A549 (cell line): ENCODE data around the gene UBL7. TPM values are rescaled to one million over a fixed set of nuclear protein-coding genes. Genes with fewer than 3 reads are reported as not detected.

ENCODE experiments used
- ATAC-seq, 2 experiments: fragments of 200-7000 bp in 1 of 2; fragments of >200 bp in 1 of 2; cut with Nextera tagmentation in 1 of 2; cut with Tn5 transposase in 1 of 2; 3 replicates each; pipeline versions ENCODE4 v1.8.0 to v1.9.1; 2018 to 2020; ENCODE audit warnings: mild to moderate bottlenecking in 1 of 2, moderate library complexity in 1 of 2
- CTCF ChIA-PET: fragments of 300-600 bp; sonication (Branson Sonifier 250); formaldehyde crosslinking; extraction: SDS; loops from one replicate; lab custom pipeline; 2021; ENCODE audit warnings: antibody characterized with exemption, inconsistent platforms; lab: Yijun Ruan, JAX
- POLR2A ChIA-PET: fragments of 350-600 bp; formaldehyde crosslinking; extraction: SDS; loops from one replicate; lab custom pipeline; 2021; ENCODE audit warnings: antibody characterized with exemption, inconsistent platforms; lab: Yijun Ruan, JAX
- DNase-seq, 2 experiments: peaks; one replicate each; pipeline versions ENCODE4 v3.0.0 to v3.0.0-alpha.2; 2011 to 2016; ENCODE audit warnings: low read depth in 1 of 2, low spot score in 1 of 2
- FAIRE-seq: peaks from 2 replicates; lab custom pipeline; 2011; peaks lifted over from hg19 to GRCh38; lab: Jason Lieb, UNC
- H3K27ac ChIP-seq, 2 experiments: fragments of >200 bp; sonication (Bioruptor Twin); formaldehyde crosslinking; 3 replicates each; pipeline ENCODE4 v1.5.1; 2016 to 2017
- H3K4me1 ChIP-seq: fragments of >200 bp; sonication (Bioruptor Twin); formaldehyde crosslinking; 3 replicates; pipeline ENCODE4 v1.6.1; 2016
- H3K4me2 ChIP-seq: fragments of >200 bp; sonication (Bioruptor Twin); formaldehyde crosslinking; 3 replicates; pipeline ENCODE4 v1.6.1; 2016
- H3K4me3 ChIP-seq: fragments of >200 bp; sonication (Bioruptor Twin); formaldehyde crosslinking; 3 replicates; pipeline ENCODE4 v1.5.1; 2016
- H3K9me3 ChIP-seq: fragments of >200 bp; sonication (Bioruptor Twin); formaldehyde crosslinking; 3 replicates; pipeline ENCODE4 v1.6.1; 2016
- BCL3 ChIP-seq: fragments of >200 bp; sonication (Bioruptor Twin); formaldehyde crosslinking; IDR thresholded peaks from 3 replicates; pipeline ENCODE4 v1.6.1; 2016
- CBX2 ChIP-seq: fragments of 200-600 bp; sonication (generic); IDR thresholded peaks from 2 replicates; pipeline ENCODE4 v1.6.1; 2016; ENCODE audit warnings: low read depth, mild to moderate bottlenecking, borderline replicate concordance
- CEBPB ChIP-seq, 2 experiments: fragments of >200 bp in 1 of 2; sonication (Bioruptor Twin) in 1 of 2; formaldehyde crosslinking in 1 of 2; IDR thresholded peaks; 2 replicates each; pipeline ENCODE4 v1.6.1; 2012 to 2016
- CHD2 ChIP-seq: fragments of 150-350 bp; IDR thresholded peaks from 2 replicates; pipeline ENCODE4 v1.6.1; 2014; ENCODE audit warnings: low read length; ENCODE audit not compliant: partially characterized antibody
- CHD4 ChIP-seq: fragments of 200-600 bp; sonication (generic); IDR thresholded peaks from 2 replicates; pipeline ENCODE4 v1.6.1; 2016; ENCODE audit warnings: antibody characterized with exemption, mild to moderate bottlenecking, borderline replicate concordance
- E2F6 ChIP-seq: IDR thresholded peaks from 2 replicates; pipeline ENCODE4 v1.6.1; 2012; ENCODE audit warnings: low read depth, borderline replicate concordance
- EHMT2 ChIP-seq: fragments of 200-600 bp; sonication (generic); IDR thresholded peaks from 2 replicates; pipeline ENCODE4 v1.6.1; 2016; ENCODE audit warnings: antibody characterized with exemption, low read depth, mild to moderate bottlenecking, moderate library complexity
- ELK1 ChIP-seq: fragments of 150-350 bp; IDR thresholded peaks from 2 replicates; pipeline ENCODE4 v1.6.1; 2014; ENCODE audit warnings: low read depth, mild to moderate bottlenecking, low read length
- EP300 ChIP-seq, 2 experiments: fragments of >200 bp; sonication (Bioruptor Twin); formaldehyde crosslinking; IDR thresholded peaks; 2 replicates in 1 of 2; 3 replicates in 1 of 2; pipeline ENCODE4 v1.6.1; 2016 to 2017
- FOSB ChIP-seq: fragments of 250-450 bp; sonication (Bioruptor Pico); IDR thresholded peaks from 2 replicates; pipeline ENCODE4 v1.5.0; 2020; ENCODE audit warnings: mild to moderate bottlenecking, moderate library complexity
- FOSL2 ChIP-seq, 2 experiments: fragments of 450-650 bp in 1 of 2; fragments of >200 bp in 1 of 2; sonication (Bioruptor Twin) in 1 of 2; formaldehyde crosslinking; IDR thresholded peaks; 2 replicates each; pipeline versions ENCODE4 v1.5.0 to v1.6.1; 2016 to 2020; ENCODE audit warnings: mild to moderate bottlenecking in 1 of 2, moderate library complexity in 1 of 2
- HEYL ChIP-seq: fragments of 250-450 bp; sonication (Bioruptor Pico); IDR thresholded peaks from 2 replicates; pipeline ENCODE4 v1.8.0; 2021; ENCODE audit warnings: mild to moderate bottlenecking, moderate library complexity
- HMGXB4 ChIP-seq: fragments of 250-450 bp; sonication (Bioruptor Pico); IDR thresholded peaks from 2 replicates; pipeline ENCODE4 v1.5.0; 2021; ENCODE audit warnings: mild to moderate bottlenecking, moderate library complexity, borderline replicate concordance
- JUN ChIP-seq, 2 experiments: fragments of >200 bp; sonication (Bioruptor Twin); formaldehyde crosslinking; IDR thresholded peaks; 2 replicates in 1 of 2; 3 replicates in 1 of 2; pipeline ENCODE4 v1.6.1; 2016 to 2017
- KDM5A ChIP-seq: fragments of 200-600 bp; sonication (generic); IDR thresholded peaks from 2 replicates; pipeline ENCODE4 v1.6.1; 2016; ENCODE audit warnings: antibody characterized with exemption, mild to moderate bottlenecking
- MAFK ChIP-seq: fragments of 450-650 bp; IDR thresholded peaks from 2 replicates; pipeline ENCODE4 v1.6.1; 2014; ENCODE audit not compliant: partially characterized antibody
- NFE2L2 ChIP-seq: fragments of 150-350 bp; conservative IDR thresholded peaks from 2 replicates; pipeline ENCODE4 v1.6.1; 2014; ENCODE audit warnings: low read length
- POLR2AphosphoS2 ChIP-seq: conservative IDR thresholded peaks from 2 replicates; pipeline ENCODE4 v1.6.1; 2012; ENCODE audit warnings: low read length, improper control_type of control experiment, inconsistent platforms
- RAD21 ChIP-seq, 2 experiments: fragments of >200 bp in 1 of 2; sonication (Bioruptor Twin) in 1 of 2; formaldehyde crosslinking in 1 of 2; IDR thresholded peaks in 1 of 2; conservative IDR thresholded peaks in 1 of 2; 2 replicates in 1 of 2; 3 replicates in 1 of 2; pipeline ENCODE4 v1.6.1; 2012 to 2018; ENCODE audit warnings: inconsistent platforms in 1 of 2
- RARB ChIP-seq: fragments of 250-450 bp; sonication (Bioruptor Pico); IDR thresholded peaks from 2 replicates; pipeline ENCODE4 v1.8.0; 2021; ENCODE audit warnings: mild to moderate bottlenecking, moderate library complexity
- RCOR1 ChIP-seq: fragments of 150-350 bp; IDR thresholded peaks from 2 replicates; pipeline ENCODE4 v1.6.1; 2014; ENCODE audit warnings: antibody characterized with exemption, low read length, low read depth
- REST ChIP-seq: fragments of 200-600 bp; sonication (generic); IDR thresholded peaks from 2 replicates; pipeline ENCODE4 v1.6.1; 2016; ENCODE audit warnings: antibody characterized with exemption, mild to moderate bottlenecking, moderate library complexity
- SMC3 ChIP-seq: fragments of >200 bp; sonication (Bioruptor Twin); formaldehyde crosslinking; IDR thresholded peaks from 3 replicates; pipeline ENCODE4 v1.6.1; 2018; ENCODE audit warnings: inconsistent platforms
- TFCP2L1 ChIP-seq: fragments of 250-450 bp; sonication (Bioruptor Pico); IDR thresholded peaks from 2 replicates; pipeline ENCODE4 v1.5.0; 2021; ENCODE audit warnings: mild to moderate bottlenecking
- TP53 ChIP-seq: fragments of 250-450 bp; sonication (Bioruptor Pico); IDR thresholded peaks from 2 replicates; pipeline ENCODE4 v1.5.0; 2021; ENCODE audit warnings: mild to moderate bottlenecking, moderate library complexity
- ZSCAN20 ChIP-seq: fragments of 250-450 bp; sonication (Bioruptor Pico); IDR thresholded peaks from 2 replicates; pipeline ENCODE4 v1.8.0; 2022; ENCODE audit warnings: mild to moderate bottlenecking, moderate library complexity
- WGBS: methylation state at CpG from one replicate; pipeline ENCODE4 v1.1.6; 2017; ENCODE audit errors: missing lambda C conversion rate; 5-methylcytosine and 5-hydroxymethylcytosine counted together
- polyA plus RNA-seq, 4 experiments: library from polyadenylated mRNA; depleted of rRNA in 3 of 4; stranded (reverse); fragments of >200 nt; fragmentation: RNase III in 1 of 4; extraction: RNeasy Plus Mini Kit Qiagen cat#74134 plus additional on column Dnase treatment in 1 of 4; gene quantifications; 2 replicates in 3 of 4; 3 replicates in 1 of 4; pipeline ENCODE4 v1.2.3, GENCODE V29; 2011 to 2017

UBL7 gene
- polyA plus RNA-seq, 2 of the 4 experiments (the other 2 are of a cell fraction) = 32.6 to 48.5 TPM

DNA sequence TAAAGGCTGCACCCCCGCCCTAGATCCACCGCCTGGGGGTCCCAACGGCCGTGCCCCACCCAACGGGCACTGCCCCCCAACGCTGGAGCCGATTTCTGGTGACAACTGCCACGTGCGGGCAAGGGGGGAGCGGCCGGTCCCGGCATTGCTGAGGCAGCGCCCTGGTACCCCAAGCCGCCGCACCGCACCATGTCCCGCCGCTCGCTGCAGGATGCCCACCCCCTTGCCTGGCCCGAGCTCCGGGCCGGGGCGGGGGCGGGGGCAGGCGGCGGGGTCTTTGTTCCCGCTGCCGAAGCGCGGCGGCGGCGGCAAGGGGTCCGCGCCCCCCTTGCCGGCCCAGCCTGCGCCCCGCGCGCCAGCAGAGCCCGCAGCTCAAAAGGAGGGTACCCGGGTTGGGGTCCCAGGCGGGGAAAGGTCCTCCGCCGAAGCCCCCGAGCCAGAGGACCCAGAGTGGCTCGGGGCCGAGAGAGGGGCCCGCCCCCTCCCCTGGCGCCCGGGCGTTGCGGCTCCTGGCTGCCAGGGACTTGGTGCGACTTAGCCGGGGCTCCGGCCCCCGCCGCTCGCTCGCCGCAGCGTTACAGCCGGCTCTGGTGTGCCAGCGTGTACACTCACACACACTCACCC is 27.9 kb downstream of the UBL7 start:
- DNase-seq (no peak), ATAC-seq (no peak)
- peaks cover 10% of the 10 kb centered on the region; the same call in 2 of the 3 replicates for H3K4me1 ChIP-seq
- TF ChIP-seq TFCP2L1 = no peak
- TF ChIP-seq MAFK = no peak
- no peak for TF ChIP-seq EHMT2
- no peak for TF ChIP-seq RARB (CRISPR knock-in tag)
- TF ChIP-seq CHD4 = no peak
- no peak for TF ChIP-seq REST
- TF ChIP-seq CBX2 = no peak
- no peak for TF ChIP-seq JUN (IDR thresholded peaks at IDR 0.05)
- no peak for TF ChIP-seq NFE2L2
- no peak for TF ChIP-seq CEBPB (IDR thresholded peaks at IDR 0.05)
- TF ChIP-seq FOSB (CRISPR knock-in tag) = no peak
- TF ChIP-seq HMGXB4 (CRISPR knock-in tag) = no peak
- TF ChIP-seq, all 56 proteins: peak for 0
- POLR2A ChIA-PET = no interaction called here
- no peaks in the 10 kb centered on the region for H3K9me3 ChIP-seq
- FAIRE-seq = no peak
- 21% methylated on average over 6 of the region's 64 CpGs for WGBS
- H3K27ac ChIP-seq = peak overlapping the region; percentile 60 to 89
- peak overlapping the region; percentile 89 for H3K4me2 ChIP-seq
- CTCF ChIA-PET = interaction anchor here (1.1 to 36.0 kb wide), 3 partner anchors 37 to 336 kb away, joined by 3 to 681 read pairs (median 4); partner anchors contain the start of gene CYP11A1
- peak overlapping the region; percentile 73 for H3K4me3 ChIP-seq

DNA sequence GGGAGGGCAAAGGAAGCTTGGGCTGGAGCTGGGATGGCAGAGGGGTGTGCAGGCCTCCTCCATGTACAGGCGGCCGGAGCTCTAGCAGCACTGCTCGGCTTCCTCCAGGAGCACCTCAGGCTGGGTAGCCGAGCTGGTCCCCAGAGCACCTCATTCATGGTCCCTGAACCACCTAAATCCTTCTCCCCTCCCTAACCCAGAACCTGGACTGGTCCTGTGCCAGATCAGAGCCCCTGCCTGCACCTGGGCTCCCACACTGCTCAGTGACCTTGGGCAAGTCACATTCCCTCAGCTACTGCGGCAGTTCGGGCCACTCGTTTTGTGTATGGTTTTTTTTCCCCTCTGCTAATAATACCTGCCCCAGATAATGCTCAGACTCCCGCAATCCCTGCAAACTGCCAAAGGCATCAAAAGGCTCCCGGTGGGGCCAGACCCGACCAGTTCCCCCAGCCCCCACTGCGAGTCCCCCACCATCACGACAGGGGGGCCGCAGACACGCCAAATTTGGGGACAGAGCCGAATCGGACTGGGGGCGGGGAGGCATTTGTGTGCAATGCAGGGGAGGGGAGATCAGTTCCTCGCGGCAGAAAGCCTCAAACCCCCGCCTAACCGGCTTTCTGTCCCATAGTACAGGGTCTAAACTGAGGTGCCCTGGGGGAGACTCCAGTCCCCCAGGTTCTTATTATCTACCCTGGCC is 28.5 kb downstream of the UBL7 start:
- no peak overlapping the region for H3K27ac ChIP-seq
- H3K9me3 ChIP-seq = no peaks in the 10 kb centered on the region
- FAIRE-seq (no peak), DNase-seq (no peak), ATAC-seq (peak in 1 of 2 experiments; percentile 13; a peak in 2 of 6 replicates)
- H3K4me2 ChIP-seq = peak overlapping the region; percentile 89
- ChIA-PET CTCF (interaction anchor here (0.7 to 36.0 kb wide), 2 partner anchors 54 to 417 kb away, joined by 3 to 681 read pairs; partner anchors contain the start of gene CYP11A1), POLR2A (no interaction called here)
- peak overlapping the region; percentile 73; the same call in 2 of the 3 replicates for H3K4me3 ChIP-seq
- 69% methylated on average over 9 of the region's 21 CpGs for whole genome bisulfite sequencing
- H3K4me1 ChIP-seq = peaks cover 10% of the 10 kb centered on the region; the same call in 2 of the 3 replicates
- TF ChIP-seq NFE2L2 (no peak), E2F6 (no peak), FOSL2 (IDR thresholded peaks at IDR 0.05) (no peak), FOSL2 (CRISPR knock-in tag; IDR thresholded peaks at IDR 0.05) (no peak), KDM5A (no peak), RAD21 (conservative IDR thresholded peaks at IDR 0.05 in 1 of 2, IDR thresholded peaks at IDR 0.05 in 1 of 2) (no peak), TFCP2L1 (no peak), BCL3 (no peak), EP300 (IDR thresholded peaks at IDR 0.05) (no peak), POLR2AphosphoS2 (no peak), FOSB (CRISPR knock-in tag) (no peak), ZSCAN20 (CRISPR knock-in tag) (no peak), HEYL (CRISPR knock-in tag) (no peak), SMC3 (no peak), TP53 (CRISPR knock-in tag) (no peak), ELK1 (no peak), CHD2 (no peak), RCOR1 (no peak)
